Memory B cell (primary cell): Measurements from ENCODE around the gene ATF6.

Experiments
- ATAC-seq: fragments of 150-1000 bp; cut with Tn5 transposase; 2 replicates; pipeline ENCODE4 v1.10.0; 2021; ENCODE audit warnings: low read depth, mild to moderate bottlenecking, moderate library complexity
- DNase-seq, 2 donors: peaks; one replicate each; pipeline ENCODE4 v3.0.0; 2022; ENCODE audit warnings: low spot score in 2 of 2
- H3K27ac Mint-ChIP-seq: one replicate; pipeline ENCODE4 v1.8.0; 2022; ENCODE audit warnings: mild to moderate bottlenecking, moderate library complexity, mixed read lengths
- H3K27me3 Mint-ChIP-seq: one replicate; pipeline ENCODE4 v1.8.0; 2022; ENCODE audit warnings: mixed read lengths
- H3K36me3 Mint-ChIP-seq: one replicate; pipeline ENCODE4 v1.8.0; 2022; ENCODE audit warnings: mild to moderate bottlenecking, mixed read lengths
- H3K4me1 Mint-ChIP-seq: one replicate; pipeline ENCODE4 v1.8.0; 2022; ENCODE audit warnings: mixed read lengths
- H3K4me3 Mint-ChIP-seq: one replicate; pipeline ENCODE4 v1.8.0; 2022; ENCODE audit warnings: mild to moderate bottlenecking, moderate library complexity, mixed read lengths
- H3K9me3 Mint-ChIP-seq: one replicate; pipeline ENCODE4 v1.8.0; 2022; ENCODE audit warnings: mixed read lengths

ATF6 gene

DNA sequence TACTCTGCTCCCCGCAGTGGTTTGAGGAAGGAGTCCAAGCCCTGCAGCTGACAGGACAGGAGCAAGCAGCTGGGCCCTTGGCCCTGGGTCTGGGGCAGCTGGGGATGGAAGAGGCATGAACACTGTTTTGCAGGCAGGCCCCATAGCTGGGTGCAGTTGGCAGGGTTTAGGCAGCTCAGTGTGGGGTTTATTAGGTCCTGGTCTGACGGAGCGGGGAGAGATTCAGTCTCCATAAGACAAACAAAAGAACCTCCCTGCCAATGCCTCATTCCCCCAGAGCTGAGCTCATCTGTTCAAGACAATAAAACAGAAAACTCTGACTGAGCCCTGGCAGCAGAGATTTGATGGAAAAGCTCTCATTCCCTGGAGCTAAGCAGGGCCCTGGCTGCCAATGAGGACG lies 220.2 kb downstream of the ATF6 start:
- DNase-seq, result no peak
- ATAC-seq, result no peak
- no peak overlapping the region for H3K27ac Mint-ChIP-seq
- H3K4me1 Mint-ChIP-seq, result no peaks in the 10 kb centered on the region
- no peak overlapping the region for H3K4me3 Mint-ChIP-seq
- H3K36me3 Mint-ChIP-seq, result no peaks in the 10 kb centered on the region
- peaks cover 6% of the 10 kb centered on the region for H3K9me3 Mint-ChIP-seq
- H3K27me3 Mint-ChIP-seq, result peaks cover 28% of the 10 kb centered on the region

DNA sequence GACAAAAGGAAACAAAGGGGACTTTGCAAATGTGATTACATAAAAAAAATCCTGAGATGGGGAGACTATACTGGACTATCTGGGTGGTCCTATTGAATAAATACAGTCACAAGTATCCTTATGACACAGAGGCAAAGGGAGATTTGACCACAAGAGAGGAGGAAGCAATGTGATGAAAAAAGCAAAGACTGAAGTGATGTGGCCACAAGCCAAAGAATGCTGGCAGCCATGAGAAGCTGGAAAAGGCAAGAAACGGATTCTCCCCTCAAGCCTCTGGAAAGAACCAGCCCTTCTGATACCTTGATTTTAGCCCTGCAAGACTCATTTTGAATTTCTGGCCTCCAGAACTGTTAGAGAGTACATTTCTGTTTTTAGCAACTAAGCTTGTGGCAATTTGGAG lies 221.2 kb downstream of the ATF6 start:
- Mint-ChIP-seq H3K4me3 (no peak overlapping the region), H3K27me3 (peaks cover 27% of the 10 kb centered on the region), H3K9me3 (peaks cover 5% of the 10 kb centered on the region), H3K27ac (no peak overlapping the region), H3K4me1 (no peaks in the 10 kb centered on the region), H3K36me3 (no peaks in the 10 kb centered on the region)
- DNase-seq (no peak), ATAC-seq (no peak)

GRCh38 chr1:161987872-161988271 lies 221.8 kb downstream of the ATF6 start:
- peaks cover 24% of the 10 kb centered on the region for H3K27me3 Mint-ChIP-seq
- no peaks in the 10 kb centered on the region for H3K4me1 Mint-ChIP-seq
- DNase-seq, result no peak
- H3K9me3 Mint-ChIP-seq, result peaks cover 5% of the 10 kb centered on the region
- no peak for ATAC-seq
- H3K4me3 Mint-ChIP-seq, result no peak overlapping the region
- H3K27ac Mint-ChIP-seq, result no peak overlapping the region
- no peaks in the 10 kb centered on the region for H3K36me3 Mint-ChIP-seq

DNA sequence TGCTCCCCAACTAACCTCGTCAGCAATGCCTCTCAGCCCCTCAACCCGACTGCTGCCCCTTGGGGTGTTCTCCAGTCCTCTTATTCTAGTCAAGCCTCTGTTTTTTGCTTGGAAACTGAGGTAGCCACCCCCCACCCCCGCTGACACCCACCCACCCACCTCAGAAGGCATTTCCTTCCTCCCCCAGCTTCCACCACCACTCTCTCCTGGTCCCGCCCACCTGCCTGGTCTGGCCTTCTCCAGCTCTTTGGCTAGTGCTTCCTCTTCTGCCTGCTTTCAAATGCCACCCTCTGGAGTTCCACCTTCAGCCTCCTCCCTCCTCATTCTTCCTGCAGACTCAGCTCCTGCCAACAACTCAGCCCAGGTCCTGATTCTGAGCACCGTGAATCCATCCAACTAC lies 222.3 kb downstream of the ATF6 start:
- no peaks in the 10 kb centered on the region for H3K4me1 Mint-ChIP-seq
- no peak overlapping the region for H3K4me3 Mint-ChIP-seq
- H3K27me3 Mint-ChIP-seq, result peaks cover 26% of the 10 kb centered on the region
- H3K27ac Mint-ChIP-seq, result no peak overlapping the region
- no peak for ATAC-seq
- DNase-seq, result no peak
- H3K9me3 Mint-ChIP-seq, result peaks cover 5% of the 10 kb centered on the region
- no peaks in the 10 kb centered on the region for H3K36me3 Mint-ChIP-seq

DNA sequence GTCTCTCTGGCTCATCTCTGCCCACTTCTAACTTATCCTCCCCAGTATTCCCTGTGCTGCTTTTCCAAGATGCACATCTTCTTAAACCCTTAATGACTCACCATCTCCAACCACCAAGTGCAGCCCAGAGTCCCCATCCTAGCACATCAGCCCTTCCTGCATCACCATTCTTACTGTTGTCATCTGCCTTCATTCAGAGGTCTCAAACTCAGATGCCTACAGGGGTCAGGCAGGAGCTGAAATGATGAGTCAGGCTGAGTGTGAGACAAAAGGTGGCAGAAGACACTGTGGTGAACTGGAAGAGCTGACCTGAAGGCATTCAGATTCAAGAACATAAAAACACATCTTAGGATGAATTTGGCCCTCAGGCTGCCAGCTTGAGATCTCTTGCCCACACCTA lies 223.0 kb downstream of the ATF6 start:
- Mint-ChIP-seq H3K27me3 (peaks cover 25% of the 10 kb centered on the region), H3K4me3 (no peak overlapping the region), H3K4me1 (no peaks in the 10 kb centered on the region), H3K36me3 (no peaks in the 10 kb centered on the region), H3K9me3 (peaks cover 5% of the 10 kb centered on the region), H3K27ac (no peak overlapping the region)
- no peak for ATAC-seq
- DNase-seq, result no peak

GRCh38 chr1:161989786-161990185 lies 223.7 kb downstream of the ATF6 start:
- H3K36me3 Mint-ChIP-seq, result no peaks in the 10 kb centered on the region
- no peaks in the 10 kb centered on the region for H3K4me1 Mint-ChIP-seq
- H3K4me3 Mint-ChIP-seq, result no peak overlapping the region
- DNase-seq, result no peak
- peaks cover 22% of the 10 kb centered on the region for H3K27me3 Mint-ChIP-seq
- H3K9me3 Mint-ChIP-seq, result peaks cover 5% of the 10 kb centered on the region
- H3K27ac Mint-ChIP-seq, result no peak overlapping the region
- ATAC-seq, result no peak

DNA sequence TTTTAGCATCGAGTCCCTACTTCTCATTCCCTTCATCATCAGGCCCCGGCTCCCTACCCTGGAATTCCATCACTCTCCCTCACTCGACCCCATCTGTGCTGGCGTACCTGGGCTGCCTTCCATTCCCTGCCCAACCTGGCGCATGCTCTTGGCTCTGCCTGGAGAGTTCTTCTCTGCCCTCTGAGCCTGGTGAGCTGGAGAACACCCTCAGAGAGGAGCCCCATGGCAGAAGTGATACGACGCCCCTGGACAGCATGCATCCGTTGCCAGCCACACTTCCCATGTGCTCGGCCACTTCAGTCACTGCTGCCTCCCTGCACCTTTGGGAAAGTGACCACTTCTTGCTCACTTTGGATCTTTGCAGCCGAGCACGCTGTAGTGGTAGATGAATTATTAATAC lies 227.5 kb downstream of the ATF6 start:
- Mint-ChIP-seq H3K9me3 (peaks cover under 1% of the 10 kb centered on the region), H3K27me3 (peaks cover 20% of the 10 kb centered on the region), H3K4me1 (no peaks in the 10 kb centered on the region), H3K27ac (no peak overlapping the region), H3K4me3 (no peak overlapping the region), H3K36me3 (no peaks in the 10 kb centered on the region)
- DNase-seq (no peak), ATAC-seq (no peak)

DNA sequence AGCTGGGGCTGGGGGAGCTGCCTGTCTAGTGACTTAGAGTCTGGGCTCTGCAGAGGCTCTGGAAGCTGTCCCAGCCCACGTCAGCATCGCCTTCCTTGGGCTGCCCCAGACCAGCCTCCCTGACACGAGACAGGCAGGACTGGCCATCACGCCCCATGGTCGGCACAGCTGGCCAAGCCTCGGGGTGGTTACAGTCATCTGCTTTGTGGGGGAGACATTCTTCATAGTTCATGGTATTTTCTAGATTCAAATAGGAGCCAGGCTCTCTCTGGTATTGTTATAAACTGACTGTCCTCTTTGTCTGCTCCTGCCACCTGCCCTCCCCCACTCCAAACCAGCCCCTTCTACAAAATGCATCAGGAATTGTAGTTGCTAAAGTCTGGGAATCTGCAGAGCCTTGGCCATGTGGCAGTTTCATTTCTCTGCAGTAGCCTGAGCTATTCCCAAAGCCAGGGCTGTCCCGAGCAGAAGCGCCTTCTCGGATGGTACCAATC lies 228.1 kb downstream of the ATF6 start:
- peaks cover 14% of the 10 kb centered on the region for H3K27me3 Mint-ChIP-seq
- no peaks in the 10 kb centered on the region for H3K9me3 Mint-ChIP-seq
- no peak overlapping the region for H3K27ac Mint-ChIP-seq
- H3K4me3 Mint-ChIP-seq, result no peak overlapping the region
- ATAC-seq, result no peak
- H3K36me3 Mint-ChIP-seq, result no peaks in the 10 kb centered on the region
- no peak for DNase-seq
- no peaks in the 10 kb centered on the region for H3K4me1 Mint-ChIP-seq

DNA sequence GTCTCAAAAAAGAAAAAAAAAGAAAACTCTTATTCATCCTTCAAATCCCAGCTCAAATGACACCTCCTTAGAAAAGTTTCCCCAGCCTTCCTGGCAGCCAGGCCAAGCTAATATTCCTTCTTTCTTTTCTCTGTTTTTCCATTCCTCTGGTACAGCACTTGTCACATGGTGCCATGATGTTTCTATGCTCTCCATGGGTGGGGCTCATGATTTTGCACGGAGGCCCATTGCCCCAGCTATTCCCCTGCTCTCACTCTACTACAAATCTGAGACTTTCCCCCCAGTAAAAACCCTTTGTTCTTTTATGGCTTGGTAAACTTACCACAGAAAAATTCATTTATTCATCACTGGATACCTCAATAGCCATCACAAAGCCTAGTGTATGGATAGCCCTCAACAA lies 231.0 kb downstream of the ATF6 start:
- Mint-ChIP-seq H3K9me3 (no peaks in the 10 kb centered on the region), H3K27me3 (peaks cover 10% of the 10 kb centered on the region), H3K4me1 (no peaks in the 10 kb centered on the region), H3K36me3 (no peaks in the 10 kb centered on the region), H3K4me3 (no peak overlapping the region), H3K27ac (no peak overlapping the region)
- no peak for ATAC-seq
- DNase-seq, result no peak

GRCh38 chr1:161998811-161999210 lies 232.7 kb downstream of the ATF6 start:
- H3K36me3 Mint-ChIP-seq, result no peaks in the 10 kb centered on the region
- no peaks in the 10 kb centered on the region for H3K4me1 Mint-ChIP-seq
- H3K9me3 Mint-ChIP-seq, result no peaks in the 10 kb centered on the region
- no peak for ATAC-seq
- no peak overlapping the region for H3K4me3 Mint-ChIP-seq
- H3K27ac Mint-ChIP-seq, result no peak overlapping the region
- no peak for DNase-seq
- peaks cover 10% of the 10 kb centered on the region for H3K27me3 Mint-ChIP-seq

DNA sequence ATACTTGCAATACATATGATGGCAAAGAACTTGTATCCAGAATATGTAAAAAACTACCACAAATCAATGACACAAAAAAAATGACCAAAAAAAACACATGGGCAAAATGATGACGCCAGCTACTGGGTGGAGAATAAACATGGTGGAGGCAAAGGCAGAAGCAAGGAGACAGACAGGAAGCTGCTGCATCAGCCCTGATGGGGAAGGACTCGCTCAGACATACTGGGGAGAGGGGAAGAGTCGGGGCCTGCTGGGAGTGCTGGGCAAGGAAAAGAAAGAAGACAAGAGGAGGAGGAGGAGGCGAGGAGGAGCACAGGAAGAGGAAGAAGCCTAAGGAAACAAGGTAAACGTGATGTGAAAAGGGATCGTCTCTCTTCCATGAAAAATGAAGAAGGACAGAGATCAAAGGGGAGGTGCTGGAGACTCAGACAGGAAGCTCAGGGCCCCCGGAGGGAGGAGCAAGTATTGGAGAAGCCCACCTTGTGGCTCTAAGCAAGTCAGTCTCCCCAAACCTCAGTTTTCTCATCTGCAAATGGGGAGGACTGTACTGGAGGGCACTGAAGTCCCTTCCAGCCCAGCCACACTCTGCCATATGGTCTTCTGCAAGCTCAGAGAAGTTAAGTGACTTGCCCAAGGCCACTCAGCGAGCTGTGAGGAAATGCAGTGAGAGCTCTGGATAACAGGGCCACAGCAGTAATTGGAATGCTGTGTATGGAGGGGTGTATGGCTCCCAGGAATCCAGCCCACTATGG lies 233.4 kb downstream of the ATF6 start:
- no peak overlapping the region for H3K4me3 Mint-ChIP-seq

GRCh38 chr1:162000053-162000420 lies 233.9 kb downstream of the ATF6 start:
- DNase-seq (no peak), ATAC-seq (no peak)
- no peaks in the 10 kb centered on the region for H3K9me3 Mint-ChIP-seq
- H3K4me3 Mint-ChIP-seq, result no peak overlapping the region
- no peaks in the 10 kb centered on the region for H3K4me1 Mint-ChIP-seq
- H3K27ac Mint-ChIP-seq, result no peak overlapping the region
- peaks cover 15% of the 10 kb centered on the region for H3K27me3 Mint-ChIP-seq
- no peaks in the 10 kb centered on the region for H3K36me3 Mint-ChIP-seq

More for the DNA sequence above, 233.4 kb downstream of the ATF6 start:
- Mint-ChIP-seq H3K4me1 (no peaks in the 10 kb centered on the region), H3K27ac (no peak overlapping the region), H3K36me3 (no peaks in the 10 kb centered on the region), H3K27me3 (peaks cover 10% of the 10 kb centered on the region), H3K9me3 (no peaks in the 10 kb centered on the region)
- DNase-seq (no peak), ATAC-seq (no peak)

DNA sequence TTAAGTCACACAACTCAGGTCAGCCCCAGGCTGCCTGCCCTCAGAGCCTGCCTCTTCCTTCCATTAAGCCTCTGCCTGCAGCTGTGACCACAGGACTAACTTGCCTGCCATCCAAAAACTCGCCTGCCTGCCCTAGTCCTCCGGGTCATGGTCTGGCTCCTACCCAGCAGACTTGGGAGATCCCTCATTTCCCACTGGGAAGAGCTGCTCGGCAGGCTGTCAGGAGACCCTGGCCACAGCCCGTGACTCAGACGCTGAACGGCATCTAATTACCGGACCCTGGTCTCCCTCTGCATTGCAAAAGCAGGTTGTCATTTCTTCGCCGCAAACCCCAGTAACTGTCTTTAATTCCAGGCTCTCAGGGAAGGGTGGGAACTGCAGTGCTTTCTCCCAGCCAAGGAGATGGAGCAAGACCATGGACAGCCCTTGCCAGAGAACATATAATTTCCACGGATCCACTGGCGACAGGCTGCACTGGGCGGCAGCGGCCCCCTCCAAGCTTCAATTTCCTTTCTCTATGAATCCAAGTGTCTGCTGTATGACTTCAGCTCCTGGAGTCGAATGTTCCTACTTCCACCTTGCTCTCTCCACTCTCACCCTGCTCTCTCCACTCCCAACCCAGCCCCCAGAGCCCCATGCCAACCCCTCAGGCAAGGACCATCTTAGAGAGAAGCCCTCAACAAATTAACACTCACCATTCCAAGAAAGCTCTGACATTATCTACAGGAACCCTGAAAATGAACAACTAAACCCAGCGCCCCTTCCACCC lies 237.1 kb downstream of the ATF6 start:
- H3K4me1 Mint-ChIP-seq, result no peaks in the 10 kb centered on the region
- H3K4me3 Mint-ChIP-seq, result no peak overlapping the region
- H3K27ac Mint-ChIP-seq, result no peak overlapping the region
- no peaks in the 10 kb centered on the region for H3K36me3 Mint-ChIP-seq
- H3K27me3 Mint-ChIP-seq, result peaks cover 19% of the 10 kb centered on the region
- H3K9me3 Mint-ChIP-seq, result no peaks in the 10 kb centered on the region
- DNase-seq (no peak), ATAC-seq (no peak)

DNA sequence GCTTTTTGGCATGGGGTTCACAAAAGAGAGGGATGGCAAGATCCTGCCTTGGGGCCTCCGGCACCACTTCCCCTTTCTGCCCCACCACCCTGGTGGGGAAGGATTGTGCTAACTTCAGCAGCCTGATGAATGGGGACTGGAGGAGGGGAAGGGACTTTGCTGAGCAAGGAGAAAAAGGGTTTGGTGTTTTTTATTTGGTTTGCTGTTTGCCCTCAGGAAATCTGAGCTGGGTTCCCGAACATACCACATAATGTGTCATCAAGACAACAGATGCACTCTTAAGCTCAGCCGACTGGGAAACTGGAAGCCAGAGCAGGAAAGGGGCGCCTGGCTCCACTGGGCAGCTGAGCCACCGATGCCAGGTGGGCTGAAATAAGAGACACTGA lies 237.7 kb downstream of the ATF6 start:
- Mint-ChIP-seq H3K9me3 (no peaks in the 10 kb centered on the region), H3K4me1 (no peaks in the 10 kb centered on the region), H3K4me3 (no peak overlapping the region), H3K27me3 (peaks cover 19% of the 10 kb centered on the region), H3K27ac (no peak overlapping the region), H3K36me3 (no peaks in the 10 kb centered on the region)
- ATAC-seq (no peak), DNase-seq (no peak)
